ENCODE data around the gene PHF13.

Gene PHF13

DNA sequence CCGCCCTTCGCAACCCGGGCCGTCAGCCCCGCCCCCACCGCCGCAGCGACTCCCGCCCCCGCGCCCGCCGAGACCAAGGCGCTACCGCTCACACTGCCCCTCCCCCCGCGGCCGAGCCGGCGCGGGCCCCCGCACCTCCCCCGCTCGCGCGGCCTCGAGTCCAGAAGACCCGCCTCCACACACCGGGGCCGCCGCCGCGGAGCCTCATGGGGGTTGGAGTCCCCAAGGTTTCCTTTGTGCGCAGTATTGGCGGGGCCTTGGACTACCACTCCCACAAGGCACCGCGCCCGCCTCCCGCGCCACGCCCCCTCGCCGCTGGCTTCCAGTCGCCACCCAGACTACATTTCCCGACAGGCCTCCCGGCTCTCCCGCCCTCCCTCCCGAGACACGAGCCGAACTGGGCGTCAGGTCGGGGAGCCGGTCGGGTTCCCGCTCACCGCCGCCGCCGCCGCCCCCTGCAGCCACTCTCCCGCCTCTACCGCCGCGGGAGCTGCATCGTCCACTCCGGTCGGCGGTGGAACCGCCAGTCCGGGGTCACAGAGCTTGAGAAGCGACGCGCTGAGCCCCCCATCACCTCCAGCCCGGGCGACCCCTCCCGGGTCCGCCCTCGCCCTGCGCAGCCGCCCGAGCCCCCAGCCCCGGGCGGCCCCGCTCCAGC lies at the start of gene PHF13:
TSS of gene PHF13 (plus strand) at position 371 of the 658 bp plus-strand sequence. CDS start 336 bp downstream, outside the sequence.
- peak; percentile 95 for DNase-seq

DNA sequence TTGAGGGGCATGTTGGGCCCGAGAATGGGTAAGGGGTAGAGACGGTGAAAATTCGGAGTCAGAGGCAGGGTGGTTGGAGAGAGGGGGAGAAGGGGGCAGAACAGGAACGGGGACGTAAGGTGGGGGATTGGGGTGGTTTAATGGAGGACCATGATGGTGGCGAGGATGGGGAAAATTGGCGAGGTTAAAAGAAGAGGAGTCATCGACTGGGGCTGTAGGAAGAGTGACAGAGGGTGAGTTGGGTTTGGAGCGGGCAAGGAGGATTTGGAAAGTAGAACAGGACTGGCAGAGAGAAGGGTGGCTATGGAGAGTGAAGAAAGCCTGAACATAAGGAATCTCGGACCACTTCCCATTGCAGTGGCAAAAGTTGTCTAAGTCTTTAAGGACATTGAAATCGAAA lies 44.5 kb upstream of the PHF13 start:
- DNase-seq, result no peak

DNA sequence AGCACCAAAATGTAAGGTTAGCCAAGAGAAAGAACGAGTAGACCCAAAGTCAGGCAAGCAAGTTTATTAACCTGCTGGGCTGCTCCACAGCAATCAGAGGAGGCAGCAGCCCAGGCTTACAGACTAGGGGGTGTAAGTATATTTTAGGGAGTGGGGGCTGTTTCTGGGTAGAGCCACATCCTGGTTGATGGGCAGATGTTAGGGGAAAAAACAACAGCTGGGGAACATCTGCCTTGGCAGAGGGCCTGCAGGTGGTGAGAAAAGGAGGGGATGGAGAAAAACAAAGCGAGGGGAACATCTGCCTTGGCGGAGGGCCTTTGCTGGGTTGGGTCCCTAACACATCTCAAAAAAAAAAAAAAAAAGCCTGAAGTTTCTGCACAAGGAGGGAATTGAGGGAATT lies 43.4 kb upstream of the PHF13 start:
- no peak for DNase-seq

DNA sequence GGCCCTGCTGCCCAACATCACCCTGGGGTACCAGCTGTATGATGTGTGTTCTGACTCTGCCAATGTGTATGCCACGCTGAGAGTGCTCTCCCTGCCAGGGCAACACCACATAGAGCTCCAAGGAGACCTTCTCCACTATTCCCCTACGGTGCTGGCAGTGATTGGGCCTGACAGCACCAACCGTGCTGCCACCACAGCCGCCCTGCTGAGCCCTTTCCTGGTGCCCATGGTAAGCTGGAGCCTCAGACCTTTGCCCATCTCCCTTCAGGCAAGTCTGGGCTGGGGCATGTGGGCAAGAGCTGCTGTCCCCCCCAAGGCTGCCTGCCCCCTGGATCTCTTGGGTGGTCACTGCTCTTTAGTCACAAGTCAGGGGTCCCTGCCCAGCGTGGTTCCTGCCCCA lies 42.5 kb upstream of the PHF13 start:
- no peak for DNase-seq

DNA sequence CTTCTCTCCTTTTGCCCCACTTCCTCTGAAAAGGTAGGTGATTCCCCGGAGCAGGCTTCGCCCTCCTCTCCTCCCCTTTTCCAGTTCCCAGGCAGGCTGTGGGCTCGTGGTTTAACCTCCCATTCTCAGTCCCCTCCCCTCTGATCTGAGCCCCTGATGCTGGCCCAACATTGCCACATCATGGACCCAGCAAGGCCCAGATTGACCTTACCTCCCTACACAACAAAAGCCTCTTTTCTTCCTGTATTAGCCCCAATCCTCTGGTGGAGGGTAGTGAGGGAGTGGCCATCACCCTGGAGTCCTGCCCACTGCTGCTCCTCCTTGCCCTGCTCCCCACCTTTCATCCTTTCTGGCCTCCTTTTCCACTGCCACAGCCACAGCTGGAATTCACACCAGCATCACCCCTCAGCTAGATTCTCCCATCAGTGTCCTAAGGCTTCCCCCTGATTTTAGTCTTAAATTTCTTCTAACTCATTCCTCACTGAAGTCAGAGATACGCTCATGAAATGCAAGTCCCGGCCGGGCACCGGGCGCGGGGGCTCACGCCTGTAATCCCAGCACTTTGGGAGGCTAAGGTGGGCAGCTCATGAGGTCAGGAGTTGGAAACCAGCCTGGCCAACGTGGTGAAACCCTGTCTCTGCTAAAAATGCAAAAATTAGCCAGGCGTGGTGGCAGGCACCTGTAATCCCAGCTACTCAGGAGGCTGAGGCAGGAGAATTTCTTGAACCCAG lies 40.7 kb upstream of the PHF13 start:
- DNase-seq, result no peak

- no peak for DNase-seq
Observed at GRCh38 chr1:6574025-6574620, 39.4 kb upstream of the PHF13 start.

GRCh38 chr1:6574818-6575217 lies 38.7 kb upstream of the PHF13 start:
- no peak for DNase-seq

- no peak for DNase-seq
Observed at GRCh38 chr1:6577831-6578525, 35.6 kb upstream of the PHF13 start.

GRCh38 chr1:6578624-6579373 lies 34.7 kb upstream of the PHF13 start:
- DNase-seq, result no peak

- DNase-seq, result peak; percentile 96
Observed at GRCh38 chr1:6579374-6580118, 34.0 kb upstream of the PHF13 start, which contains the start of gene ZBTB48. Gene ZBTB48 (plus strand): TSS chr1:6579994. CDS start chr1:6580610, 616 bp downstream.

- no peak for DNase-seq
Observed at GRCh38 chr1:6580119-6580592, 33.4 kb upstream of the PHF13 start.

DNA sequence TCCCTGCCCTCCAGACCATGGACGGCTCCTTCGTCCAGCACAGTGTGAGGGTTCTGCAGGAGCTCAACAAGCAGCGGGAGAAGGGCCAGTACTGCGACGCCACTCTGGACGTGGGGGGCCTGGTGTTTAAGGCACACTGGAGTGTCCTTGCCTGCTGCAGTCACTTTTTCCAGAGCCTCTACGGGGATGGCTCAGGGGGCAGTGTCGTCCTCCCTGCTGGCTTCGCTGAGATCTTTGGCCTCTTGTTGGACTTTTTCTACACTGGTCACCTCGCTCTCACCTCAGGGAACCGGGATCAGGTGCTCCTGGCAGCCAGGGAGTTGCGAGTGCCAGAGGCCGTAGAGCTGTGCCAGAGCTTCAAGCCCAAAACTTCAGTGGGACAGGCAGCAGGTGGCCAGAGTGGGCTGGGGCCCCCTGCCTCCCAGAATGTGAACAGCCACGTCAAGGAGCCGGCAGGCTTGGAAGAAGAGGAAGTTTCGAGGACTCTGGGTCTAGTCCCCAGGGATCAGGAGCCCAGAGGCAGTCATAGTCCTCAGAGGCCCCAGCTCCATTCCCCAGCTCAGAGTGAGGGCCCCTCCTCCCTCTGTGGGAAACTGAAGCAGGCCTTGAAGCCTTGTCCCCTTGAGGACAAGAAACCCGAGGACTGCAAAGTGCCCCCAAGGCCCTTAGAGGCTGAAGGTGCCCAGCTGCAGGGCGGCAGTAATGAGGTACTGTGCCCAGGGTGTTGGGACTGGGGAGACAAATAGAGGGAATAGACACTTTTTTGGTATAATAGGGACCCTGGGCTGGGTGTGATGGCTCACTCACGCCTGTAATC lies 32.7 kb upstream of the PHF13 start:
- no peak for DNase-seq

DNA sequence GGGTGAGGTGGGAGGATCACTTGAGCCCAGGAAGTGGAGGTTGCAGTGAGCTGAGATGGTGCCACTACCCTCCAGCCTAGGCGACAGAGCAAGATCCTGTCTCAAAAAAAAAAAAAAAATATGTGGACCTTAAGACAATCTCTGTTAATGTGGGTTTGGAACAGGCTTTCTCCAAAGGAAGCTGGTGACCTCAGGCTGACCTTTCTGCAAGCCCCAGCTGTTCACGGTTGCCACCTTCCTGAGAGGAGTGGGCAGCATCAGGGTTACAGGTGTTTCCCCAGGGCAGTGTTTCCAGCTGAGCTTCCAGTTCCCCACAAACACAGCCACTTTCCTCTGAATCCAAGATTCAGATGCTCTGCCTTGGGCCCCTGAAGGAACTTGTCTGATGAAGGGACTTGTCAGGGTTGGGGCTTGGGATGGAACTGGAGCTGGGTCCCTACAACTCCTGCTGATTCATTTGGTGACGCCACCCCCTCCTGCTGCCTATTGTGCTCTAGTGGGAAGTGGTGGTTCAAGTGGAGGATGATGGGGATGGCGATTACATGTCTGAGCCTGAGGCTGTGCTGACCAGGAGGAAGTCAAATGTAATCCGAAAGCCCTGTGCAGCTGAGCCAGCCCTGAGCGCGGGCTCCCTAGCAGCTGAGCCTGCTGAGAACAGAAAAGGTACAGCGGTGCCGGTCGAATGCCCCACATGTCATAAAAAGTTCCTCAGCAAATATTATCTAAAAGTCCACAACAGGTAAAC lies 31.8 kb upstream of the PHF13 start:
- no peak for DNase-seq

- DNase-seq, result no peak
Observed at GRCh38 chr1:6582370-6582769, 31.2 kb upstream of the PHF13 start.

- DNase-seq, result no peak
Observed at GRCh38 chr1:6584126-6585080, 29.1 kb upstream of the PHF13 start.

DNA sequence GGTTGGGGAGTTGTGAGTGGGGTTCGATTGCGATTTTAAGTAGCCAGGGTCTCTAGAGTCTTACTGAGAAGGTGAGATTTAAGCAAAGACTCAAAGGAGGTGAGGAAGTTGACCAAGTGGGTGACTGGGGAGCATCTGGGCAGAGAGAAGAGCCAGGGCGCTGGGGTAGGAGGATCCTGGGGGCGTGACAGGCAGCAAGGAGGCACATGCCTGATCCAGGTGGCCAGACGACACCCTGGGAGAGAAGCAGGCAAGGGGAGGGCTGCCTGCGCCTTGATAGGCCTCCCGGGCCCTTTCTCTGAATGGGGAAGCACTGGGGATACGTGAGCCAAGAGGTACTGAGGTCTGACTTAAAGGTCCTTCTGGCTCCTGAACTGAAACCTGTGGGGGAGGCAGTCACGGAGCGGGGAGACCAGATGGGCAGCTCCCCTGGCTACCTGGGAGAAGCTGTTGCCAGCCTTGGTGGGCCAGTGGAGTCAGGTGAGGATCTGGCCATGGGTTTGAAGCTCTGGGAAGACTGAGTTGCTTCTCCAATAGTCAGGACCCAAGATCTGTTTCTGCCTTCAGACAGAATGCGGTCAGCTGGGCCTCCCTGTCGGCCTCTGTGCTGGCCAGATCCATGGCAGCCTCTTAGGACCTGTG lies 28.3 kb upstream of the PHF13 start:
- DNase-seq, result no peak

- no peak for DNase-seq
Observed at GRCh38 chr1:6585841-6586240, 27.7 kb upstream of the PHF13 start.

- DNase-seq, result no peak
Observed at GRCh38 chr1:6586404-6586816, 27.1 kb upstream of the PHF13 start.
